NCI-H146 (cell line): Measurements from ENCODE around the gene SLC16A11.

Experiments
- DNase-seq: peaks from one replicate; lab custom pipeline; 2025; lab: John Stamatoyannopoulos, UW

The SLC16A11 gene

DNA sequence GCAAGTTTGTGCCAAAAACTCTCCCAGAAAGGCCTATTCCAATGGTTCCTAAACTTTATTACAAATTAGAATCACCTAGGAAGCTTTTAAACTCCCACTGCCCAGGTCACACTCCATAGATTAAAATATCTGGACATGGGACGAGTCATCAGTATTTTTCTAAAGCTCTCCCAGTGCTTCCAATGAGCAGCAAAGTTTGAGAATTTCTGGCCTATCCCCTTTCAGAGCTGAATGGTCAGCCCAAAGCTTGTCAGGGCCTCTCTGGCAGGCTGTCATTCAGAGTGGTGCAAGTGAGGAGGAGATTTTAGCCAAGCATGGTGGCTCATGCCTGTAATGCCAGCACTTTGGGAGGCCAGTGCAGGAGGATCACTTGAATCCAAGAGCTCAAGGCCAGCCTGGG is 18.6 kb downstream of the SLC16A11 start:
- no peak for DNase-seq

DNA sequence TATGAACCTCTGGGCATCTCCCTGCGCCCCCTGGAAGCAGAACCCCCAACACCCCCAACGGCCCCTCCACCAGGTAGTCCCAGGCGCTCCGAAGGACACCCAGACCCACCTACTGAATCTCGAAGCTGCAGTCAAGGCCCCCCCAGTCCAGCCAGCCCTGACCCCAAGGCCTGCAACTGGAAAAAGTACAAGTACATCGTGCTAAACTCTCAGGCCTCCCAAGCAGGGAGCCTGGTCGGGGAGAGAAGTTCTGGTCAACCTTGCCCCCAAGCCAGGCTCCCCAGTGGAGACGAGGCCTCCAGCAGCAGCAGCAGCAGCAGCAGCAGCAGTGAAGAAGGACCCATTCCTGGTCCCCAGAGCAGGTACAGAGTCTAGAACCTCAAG is 19.5 kb downstream of the SLC16A11 start:
- no peak for DNase-seq

DNA sequence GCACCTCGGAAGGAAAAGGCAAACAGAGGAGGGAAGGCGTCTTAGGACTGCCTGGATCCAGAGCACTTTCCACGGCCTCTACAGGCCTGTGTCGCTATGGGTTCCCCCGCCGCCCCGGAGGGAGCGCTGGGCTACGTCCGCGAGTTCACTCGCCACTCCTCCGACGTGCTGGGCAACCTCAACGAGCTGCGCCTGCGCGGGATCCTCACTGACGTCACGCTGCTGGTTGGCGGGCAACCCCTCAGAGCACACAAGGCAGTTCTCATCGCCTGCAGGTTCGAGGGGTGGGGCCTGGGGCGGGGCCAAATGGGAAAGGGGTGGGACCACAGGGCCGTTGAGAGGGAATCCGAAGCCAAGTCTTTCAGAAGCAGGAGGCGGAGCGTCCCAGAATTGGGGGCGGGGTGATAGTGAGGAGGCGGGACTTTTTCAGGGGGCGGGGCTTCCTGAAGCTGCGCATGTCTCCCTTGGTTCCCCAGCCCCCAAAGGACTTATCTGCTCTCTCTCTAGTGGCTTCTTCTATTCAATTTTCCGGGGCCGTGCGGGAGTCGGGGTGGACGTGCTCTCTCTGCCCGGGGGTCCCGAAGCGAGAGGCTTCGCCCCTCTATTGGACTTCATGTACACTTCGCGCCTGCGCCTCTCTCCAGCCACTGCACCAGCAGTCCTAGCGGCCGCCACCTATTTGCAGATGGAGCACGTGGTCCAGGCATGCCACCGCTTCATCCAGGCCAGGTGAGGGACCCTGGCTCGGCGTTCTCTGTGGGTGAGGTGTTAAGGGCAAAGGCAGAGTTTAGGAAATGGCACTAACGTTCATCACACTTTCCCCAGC is 20.1 kb downstream of the SLC16A11 start:
- DNase-seq = no peak

DNA sequence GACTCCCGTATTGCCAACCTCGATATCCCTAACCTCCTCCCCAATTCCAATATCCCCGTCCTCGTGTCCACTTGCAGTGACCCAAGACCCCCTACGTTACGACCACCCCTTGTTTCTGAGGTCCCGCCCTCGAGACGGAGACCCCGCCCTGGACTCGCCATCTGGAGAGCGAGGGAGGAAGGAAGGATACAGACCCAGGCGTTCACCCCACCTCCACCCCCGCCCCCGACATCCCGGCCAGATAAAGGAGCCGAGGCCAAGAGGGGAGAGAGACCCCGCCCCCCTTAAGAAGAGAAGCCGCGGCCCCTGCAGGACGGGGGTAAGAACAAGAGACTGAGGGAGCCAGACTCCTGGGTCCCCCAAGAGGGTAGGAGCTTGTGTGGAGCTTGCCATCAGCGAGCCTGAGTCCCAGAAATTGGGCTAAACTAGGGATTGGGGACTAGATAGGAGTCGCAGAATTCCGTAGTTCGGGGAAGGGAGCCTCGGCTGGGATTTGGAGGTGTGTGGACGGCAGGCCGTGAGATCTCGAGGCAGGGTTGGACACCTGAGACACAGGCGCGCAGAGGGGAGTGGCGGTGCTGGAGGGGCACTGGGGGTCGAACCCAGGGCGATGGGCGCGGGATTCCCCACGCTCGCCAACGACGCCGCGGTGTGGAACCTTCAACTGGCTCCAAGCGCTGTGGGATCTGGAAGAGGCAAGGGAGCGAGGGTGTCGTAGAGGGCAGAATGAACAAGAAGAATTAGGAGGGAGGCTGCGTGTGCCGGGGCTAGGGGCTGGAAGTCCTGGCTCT is 20.9 kb downstream of the SLC16A11 start, which contains the start of gene BCL6B:
TSS of gene BCL6B (plus strand) at position 270 of the 791 bp plus-strand sequence. CDS start 622 bp downstream, outside the sequence.
- no peak for DNase-seq

DNA sequence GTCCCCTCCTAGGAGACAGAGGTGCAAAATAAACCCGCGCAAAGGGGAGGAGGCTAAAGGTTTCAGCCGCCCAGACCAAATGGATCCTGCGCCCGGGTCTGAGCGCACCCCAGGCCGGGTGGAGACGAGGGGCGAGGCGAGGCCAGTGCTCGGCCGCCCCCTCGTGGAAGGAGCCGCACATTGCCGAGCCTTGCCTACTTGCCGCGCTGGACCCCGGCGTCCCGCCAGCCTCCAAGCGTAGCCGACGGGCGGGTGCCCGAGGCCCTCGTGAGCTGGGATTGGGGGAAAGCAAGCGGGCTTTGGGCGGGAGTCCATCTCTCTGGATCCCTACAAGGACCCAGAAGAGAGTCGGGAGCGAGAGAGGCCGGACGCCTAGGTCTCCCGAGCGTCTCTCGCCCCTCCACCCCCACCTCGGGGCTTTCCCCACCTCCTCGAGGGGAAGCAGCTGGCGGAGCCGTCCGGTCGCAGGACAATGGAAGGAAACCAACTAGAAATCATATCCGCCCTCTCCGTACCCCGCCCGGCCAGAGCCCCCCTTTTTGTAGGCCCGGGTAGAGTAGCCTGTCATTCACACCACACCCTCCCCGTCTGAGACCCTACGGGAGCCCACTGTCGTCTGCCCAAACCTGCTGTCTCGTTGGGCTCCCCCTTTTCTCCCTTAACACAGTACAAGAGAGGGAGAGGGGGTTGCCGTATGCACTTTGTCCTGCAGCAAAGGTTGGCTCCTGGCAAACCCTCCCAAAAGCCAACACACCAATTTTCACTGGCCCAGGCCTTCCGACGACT is 21.7 kb downstream of the SLC16A11 start:
- DNase-seq = peak; percentile 64

DNA sequence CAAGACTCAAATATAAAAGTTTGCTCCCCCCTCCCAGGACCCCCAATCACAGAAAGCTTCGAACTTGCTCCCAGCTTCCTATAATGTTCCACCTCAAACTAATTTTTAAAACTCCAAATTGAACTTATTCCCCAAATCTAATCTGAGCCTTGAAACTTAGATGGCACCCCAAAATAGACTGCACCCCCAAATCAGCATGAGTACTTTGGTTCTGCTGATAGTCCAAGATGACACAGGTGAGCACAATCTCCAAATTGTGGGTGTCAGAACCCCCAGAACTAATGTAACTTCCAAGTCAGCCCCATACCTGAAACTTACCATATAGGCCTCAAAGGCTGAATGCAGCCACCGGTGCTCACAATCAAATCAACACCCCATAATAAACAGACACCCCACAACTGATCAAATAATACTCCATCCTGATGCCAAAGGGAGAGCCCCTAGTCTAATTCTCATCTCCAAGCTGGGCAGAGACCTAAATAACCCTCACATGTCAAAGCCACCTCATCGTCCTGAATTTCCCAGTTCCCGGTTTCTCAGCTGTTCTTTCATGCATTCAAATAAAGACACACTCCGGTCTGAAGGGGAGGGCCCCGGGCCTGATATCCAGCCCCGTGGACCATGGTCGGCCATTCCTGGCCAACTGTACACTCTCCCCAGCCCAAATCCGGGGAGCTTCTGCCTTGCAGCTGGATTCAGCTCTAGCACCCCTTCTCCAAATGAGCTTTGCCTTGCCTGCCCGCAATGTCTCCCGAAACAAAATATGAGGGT is 22.8 kb downstream of the SLC16A11 start:
- DNase-seq = no peak

DNA sequence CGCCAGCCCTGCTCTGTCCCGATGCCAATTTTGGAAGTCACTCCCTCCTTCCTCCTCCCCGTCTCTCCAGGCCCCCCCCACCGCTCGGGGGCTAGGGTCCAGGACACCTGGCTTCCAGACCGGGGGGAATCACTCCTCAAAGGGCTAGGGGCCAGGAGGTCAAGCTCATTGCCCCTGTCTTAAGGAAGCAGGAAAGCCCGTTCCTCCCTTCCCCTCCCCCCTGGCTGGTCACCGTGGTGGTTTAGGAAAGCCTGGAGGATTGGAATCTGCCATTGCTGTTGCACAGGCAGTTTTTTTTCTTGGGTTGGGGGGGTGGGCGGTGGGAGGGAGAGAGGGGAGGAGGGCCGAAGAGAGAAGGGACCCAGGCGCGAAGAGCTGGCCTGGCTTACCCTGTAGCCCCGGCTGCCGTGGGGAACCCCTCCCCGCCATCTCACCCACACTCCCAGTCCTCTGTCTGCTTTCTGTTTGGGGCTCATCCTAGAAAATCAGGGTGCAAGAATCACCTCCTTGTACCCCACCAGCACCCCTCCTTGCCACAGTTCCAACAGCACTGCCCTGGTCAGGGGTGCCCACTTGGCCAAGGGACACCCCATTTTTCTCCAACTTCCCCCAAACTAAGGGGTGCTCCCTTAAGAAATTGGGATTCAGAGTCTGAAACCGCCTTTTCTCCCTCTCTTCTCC is 23.9 kb downstream of the SLC16A11 start:
- DNase-seq = peak; percentile 53

DNA sequence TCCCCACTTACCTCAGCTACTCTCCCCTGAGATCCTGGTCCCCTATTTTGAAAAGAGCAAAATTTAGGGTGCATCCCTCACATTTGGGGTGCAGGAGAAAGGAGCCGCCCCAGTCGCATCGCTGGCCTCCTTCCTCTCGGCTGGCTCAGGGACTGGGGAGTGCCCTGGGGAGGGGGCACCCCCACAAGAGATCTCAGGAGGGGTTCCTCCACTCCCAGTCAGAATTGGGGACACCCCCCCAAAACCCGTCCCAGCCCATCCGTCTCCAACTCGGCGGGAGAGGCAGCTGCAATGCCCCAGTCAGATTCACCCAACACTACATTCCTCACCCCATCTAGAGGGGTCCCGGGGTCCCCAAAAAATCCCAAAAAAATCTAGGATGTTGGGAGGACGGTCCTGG is 24.5 kb downstream of the SLC16A11 start:
- no peak for DNase-seq

DNA sequence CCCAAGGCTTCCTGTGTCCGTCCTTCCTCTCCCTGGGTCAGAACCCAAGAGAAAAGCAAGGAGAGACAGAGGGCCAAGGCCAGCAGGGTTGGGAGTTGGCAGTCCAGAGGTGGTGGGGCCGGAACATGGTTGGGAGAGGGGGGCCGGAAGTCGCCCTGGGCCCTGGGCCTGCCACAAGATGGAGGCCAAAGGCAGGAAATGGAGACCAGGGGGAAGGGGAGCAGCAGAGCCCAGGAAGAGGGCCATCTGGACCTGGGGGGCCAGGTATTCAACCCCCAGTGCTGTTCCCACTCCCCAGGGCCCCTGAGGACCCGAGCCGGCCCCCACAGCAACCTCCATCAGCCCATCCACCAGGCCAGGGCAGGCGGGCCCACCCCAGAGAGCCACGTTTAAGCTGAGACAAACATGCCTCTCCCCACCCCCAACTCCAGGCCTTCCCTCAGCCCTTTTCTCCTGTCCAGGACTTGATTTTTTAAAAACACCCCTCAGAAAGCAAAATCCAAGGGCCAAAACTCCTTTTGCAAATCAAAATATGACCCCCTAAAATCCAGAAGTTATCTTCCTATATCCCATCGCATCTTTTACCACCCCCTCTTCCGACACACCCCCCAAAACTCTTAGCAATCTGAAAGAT is 25.4 kb downstream of the SLC16A11 start:
- DNase-seq = no peak

DNA sequence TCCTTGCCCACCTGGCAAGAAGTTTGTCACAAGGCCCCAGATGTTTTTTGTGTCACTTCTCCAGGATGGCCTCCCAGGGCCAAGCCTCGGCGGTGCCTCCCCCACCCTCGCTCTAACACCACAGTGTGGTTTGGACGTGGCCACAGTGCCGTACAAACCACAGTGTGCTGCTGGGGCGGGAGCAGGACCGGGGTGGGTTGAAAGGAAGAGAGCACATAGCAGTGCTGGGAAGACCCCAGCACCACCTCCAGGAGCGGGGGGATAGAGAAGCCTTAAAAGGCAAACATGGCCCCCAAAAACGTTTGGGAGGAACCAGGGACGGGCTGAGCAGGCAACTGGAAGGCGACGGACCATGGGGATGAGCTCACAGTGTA is 26.1 kb downstream of the SLC16A11 start:
- no peak for DNase-seq

DNA sequence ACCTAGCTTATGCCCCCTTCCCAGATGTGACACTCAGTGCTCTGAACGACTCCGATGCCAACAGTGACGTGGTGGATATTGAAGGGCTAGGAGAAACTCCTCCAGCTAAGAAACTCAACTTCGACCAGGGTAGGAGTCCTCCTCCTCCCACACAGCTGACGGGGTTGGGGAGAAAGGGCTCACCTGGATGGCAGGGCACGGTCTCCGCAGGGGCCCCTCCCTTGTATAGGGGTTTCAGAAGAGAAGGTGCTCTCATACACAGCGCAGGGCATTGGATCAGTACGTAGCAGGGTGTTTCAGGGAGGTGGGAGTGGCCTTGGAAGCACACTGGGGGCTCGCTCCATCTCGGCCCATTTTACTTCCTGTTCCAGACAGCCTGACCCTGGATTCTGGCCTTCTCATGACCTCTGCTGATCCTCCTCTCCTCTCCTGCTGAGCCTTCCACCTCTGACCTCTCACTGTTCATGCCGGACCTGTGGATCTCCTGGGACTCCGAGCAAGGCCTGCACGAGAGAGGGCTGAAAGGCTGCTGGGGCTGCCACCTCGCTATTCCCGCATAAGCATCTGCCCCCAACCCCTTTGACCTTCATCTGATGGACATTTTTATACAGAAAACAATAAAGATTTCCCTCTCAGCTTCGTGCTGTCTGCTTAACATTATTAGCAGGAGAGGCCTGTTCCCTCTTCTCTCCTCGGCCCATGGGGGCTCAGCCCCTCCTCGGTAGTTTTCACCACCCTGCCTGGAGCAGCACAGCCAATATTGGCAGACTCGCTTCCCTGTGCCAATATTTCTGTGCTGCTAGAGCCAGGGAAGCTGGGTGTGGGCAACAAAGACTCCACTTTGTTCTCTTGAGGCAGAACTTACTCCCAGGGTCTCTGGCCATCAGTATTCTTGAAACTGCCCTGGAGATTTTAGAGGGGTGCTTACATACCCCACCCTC is 26.7 kb downstream of the SLC16A11 start:
- DNase-seq = no peak

DNA sequence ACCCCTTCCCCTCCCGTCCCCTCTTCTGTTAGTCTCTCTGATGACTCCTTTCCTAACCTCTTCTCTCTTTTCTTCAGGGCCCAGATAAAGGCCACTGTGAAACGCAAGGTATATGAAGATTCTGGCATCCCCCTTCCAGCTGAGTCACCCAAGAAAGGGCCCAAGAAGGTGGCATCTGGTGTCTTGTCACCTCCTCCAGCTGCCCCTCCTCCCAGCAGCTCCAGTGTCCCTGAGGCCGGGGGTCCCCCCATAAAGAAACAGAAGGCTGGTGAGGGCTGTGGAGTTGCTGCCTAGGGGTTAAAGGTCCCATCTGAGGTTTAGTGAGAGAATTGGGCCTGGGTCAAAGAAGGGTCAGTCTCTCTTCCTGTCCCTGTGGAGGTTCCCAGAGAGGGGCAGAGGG is 27.5 kb downstream of the SLC16A11 start:
- no peak for DNase-seq

DNA sequence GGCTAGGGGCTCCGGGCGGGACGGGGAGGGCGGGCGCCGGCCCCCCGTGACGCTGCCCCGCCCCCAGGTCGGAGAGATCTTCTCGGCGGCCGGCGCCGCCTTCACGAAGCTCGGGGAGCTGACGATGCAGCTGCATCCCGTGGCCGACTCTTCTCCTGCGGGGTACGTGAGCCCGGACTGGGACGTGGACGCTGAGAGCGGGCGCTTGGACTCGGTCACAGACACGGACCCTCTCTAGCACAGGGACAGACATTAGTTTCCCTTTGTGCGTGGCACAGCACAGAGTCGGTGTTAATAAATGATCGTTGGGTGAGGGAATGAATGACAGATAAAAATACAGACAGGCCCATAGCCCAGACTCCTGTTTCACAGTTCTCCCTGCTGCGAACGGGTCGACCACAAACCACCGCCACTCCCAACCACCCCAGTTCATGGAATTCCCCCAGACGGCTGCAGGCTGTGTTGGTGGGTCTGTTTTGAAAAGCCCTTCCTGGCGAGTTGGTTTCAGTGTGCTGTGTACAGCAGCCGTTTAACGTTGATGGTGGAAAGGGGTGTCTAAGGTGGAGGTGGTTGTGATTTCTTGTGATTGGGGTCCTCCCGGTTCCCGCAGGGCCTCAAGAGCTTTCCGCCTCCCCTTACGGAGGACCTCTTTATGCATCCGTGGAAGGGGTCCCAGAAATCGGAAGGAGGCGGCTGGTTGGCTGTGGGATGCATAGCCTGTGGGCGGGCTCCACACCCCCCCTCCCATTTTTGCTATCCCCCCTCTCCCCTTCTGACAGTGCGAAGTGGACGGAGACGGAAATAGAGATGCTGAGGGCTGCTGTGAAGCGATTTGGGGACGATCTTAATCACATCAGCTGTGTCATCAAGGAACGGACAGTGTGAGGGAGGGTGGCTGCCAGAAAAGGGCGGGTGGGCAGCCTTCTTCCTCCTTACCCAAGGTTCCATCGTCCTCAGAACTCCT is 28.6 kb downstream of the SLC16A11 start:
- no peak for DNase-seq

DNA sequence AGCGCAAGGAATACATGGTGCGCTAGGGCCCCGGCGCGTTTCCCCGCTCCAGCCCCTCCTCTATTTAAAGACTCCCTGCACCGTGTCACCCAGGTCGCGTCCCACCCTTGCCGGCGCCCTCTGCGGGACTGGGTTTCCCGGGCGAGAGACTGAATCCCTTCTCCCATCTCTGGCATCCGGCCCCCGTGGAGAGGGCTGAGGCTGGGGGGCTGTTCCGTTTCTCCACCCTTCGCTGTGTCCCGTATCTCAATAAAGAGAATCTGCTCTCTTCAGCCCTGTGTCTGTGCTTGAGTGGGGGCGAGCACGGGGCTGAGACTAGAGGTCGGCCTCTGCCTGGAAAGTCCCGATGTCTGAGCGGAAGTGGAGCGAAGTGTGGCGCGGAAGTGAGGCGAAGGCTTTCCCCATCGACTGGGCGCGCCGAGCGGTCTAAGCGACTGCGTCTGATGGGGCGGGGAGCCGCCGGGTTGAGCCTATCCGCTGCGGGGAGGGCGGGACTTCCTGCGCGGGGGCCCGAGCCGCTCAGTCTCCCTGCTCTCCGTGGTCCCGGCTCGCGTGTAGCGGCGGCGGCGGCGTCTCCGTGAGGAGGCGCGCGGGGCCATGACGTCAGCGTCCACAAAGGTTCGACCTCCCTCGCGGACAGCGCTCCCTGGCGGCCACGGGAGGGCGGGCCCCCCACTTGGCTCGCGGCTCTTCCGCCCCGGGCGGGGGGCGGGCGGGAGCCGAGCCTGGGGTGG is 29.5 kb downstream of the SLC16A11 start:
- DNase-seq = peak; percentile 95

DNA sequence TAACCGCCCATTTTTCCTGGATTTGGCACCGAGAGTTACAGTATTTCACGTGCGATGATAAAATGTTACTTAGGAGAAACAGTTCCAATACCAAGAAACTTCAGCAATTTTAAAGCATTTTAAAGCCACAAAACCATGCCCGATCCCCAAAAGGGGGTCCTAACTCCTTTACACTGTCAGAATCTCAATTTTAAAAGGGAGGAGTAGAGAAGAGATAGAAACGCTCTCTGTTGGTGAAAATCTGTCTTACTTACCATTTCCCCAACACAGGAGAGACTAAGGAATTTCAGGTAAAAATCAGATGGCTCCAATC is 32.0 kb downstream of the SLC16A11 start:
- no peak for DNase-seq

DNA sequence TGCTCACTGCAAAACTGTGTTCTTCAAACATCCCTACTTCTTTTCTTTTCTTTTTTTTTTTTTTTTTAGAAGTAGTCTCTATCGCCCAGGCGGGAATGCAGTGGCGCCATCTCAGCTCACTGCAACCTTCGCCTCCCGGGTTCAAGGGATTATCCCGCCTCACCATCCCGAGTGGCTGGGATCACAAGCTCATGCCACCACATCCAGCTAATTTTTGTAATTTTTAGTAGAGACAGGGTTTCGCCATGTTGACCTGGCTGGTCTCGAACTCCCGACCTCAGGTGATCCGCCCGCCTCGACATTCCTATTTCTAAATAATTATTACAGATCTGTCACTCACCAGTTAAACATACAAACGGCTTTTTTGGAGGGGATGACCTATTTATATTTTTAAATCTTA is 32.5 kb downstream of the SLC16A11 start:
- DNase-seq = no peak

DNA sequence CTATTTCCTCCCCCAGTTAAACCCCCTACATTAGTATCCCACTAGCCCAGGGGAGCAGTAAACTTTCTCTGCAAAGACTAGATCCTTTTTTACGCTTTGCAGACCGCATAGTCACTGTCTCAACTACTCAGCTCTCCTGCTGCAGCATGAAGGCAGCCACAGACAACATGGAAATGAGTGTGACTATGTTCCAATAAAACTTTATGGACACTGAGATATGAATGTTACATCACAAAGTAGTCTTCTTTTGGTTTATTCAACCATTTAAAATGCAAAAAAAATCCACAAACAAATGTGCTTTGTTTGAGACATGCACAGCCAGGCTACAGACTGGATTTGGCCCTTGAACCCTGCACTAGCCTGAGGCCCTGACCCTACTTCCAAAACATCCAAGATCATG is 33.4 kb downstream of the SLC16A11 start:
- no peak for DNase-seq

DNA sequence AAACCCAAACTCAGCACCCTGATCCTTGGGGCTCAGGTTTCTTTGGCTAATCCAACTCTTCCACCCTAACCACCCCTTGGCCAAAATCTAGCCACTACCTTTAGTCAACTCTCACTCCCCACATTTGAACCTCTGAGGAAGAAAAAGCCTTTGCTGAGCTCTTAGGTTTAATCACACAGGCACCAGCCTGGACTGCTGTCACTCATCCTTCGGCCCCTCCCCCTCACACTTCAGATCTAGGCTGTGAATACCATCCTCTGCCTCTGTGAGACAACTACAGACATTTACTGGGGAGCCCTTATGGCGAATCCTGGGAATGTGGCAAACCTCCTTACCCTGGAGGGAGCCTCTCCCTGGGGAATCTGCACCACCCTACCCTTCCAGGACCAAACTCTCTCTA is 36.7 kb downstream of the SLC16A11 start:
- no peak for DNase-seq
